Fibroblast of lung (primary cell): Measurements from ENCODE around the gene IL15RA.

Experiments used
- EZH2 ChIP-seq: IDR thresholded peaks from 2 replicates; pipeline ENCODE4 v1.5.1; 2012; ENCODE audit warnings: low read length, control low read depth, mild to moderate bottlenecking; ENCODE audit errors: missing control alignments
- TF ChIP-seq, protein P1 (sequence below), 2 donors: IDR thresholded peaks in 1 of 2; conservative IDR thresholded peaks in 1 of 2; 1 replicate in 1 of 2; 2 replicates in 1 of 2; pipeline ENCODE4 v1.5.1; 2011 to 2012; ENCODE audit warnings: low read length in 2 of 2, control low read depth in 1 of 2, inconsistent platforms in 1 of 2, low read depth in 1 of 2, mild to moderate bottlenecking in 1 of 2

DNA sequence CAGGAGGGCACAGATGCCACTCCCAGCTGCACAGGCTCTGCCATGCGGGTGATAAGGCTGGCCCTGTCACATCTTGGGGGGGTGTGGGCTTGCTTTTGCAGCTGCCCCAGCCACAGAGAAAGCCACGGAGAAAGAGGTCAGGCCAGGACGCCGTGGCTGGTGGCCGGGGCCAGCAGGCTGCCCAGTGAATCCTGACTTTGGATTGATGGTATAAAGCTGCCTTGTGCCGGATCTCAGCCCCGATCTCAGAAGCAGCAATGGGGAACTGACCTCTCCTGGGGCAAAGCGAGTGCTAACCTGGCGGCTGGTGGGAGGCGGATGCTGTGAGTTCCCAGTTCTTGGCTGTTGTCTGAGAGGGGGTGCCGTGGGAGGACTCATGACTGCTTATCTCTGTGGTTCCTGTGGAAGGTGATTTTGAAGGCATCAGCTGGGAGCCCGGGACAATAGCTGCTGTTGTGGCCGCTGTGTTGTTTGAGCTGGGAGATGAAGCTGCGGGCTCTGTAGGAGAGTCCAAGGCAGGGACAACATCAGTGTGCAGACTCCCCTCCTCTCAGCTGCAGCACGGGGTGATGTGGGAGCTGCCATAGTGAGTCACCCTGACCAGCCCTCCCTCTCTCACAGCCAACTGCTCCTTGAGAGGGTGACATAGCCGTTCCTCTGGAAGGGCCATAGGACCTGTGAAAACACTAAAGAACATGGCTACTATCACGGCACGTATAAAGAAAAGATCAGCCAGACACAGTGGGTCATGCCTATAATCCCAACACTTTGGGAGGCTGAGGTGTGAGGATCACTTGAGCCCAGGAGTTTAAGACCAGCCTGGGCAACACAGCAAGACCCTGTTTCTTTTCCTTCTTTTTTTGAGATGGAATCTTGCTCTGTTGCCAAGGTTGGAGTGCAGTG, 17.0 kb downstream of the IL15RA start:
- TF ChIP-seq, protein P1, sequence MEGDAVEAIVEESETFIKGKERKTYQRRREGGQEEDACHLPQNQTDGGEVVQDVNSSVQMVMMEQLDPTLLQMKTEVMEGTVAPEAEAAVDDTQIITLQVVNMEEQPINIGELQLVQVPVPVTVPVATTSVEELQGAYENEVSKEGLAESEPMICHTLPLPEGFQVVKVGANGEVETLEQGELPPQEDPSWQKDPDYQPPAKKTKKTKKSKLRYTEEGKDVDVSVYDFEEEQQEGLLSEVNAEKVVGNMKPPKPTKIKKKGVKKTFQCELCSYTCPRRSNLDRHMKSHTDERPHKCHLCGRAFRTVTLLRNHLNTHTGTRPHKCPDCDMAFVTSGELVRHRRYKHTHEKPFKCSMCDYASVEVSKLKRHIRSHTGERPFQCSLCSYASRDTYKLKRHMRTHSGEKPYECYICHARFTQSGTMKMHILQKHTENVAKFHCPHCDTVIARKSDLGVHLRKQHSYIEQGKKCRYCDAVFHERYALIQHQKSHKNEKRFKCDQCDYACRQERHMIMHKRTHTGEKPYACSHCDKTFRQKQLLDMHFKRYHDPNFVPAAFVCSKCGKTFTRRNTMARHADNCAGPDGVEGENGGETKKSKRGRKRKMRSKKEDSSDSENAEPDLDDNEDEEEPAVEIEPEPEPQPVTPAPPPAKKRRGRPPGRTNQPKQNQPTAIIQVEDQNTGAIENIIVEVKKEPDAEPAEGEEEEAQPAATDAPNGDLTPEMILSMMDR (conservative IDR thresholded peaks at IDR 0.05 in 1 of 2, IDR thresholded peaks at IDR 0.05 in 1 of 2; ENCODE audit: low read depth in 1 of 2, low read length in 2 of 2), result no peak
- no peak for TF ChIP-seq EZH2
